Testis (tissue), 2 donors: Measurements from ENCODE around the gene FRMD4B.

Experiments used
- CTCF ChIP-seq, 3 experiments: fragments of 450-650 bp in 2 of 3; fragments of 200-600 bp in 1 of 3; sonication (generic) in 1 of 3; IDR thresholded peaks; one replicate each; pipeline ENCODE4 v1.5.1; 2016 to 2019; ENCODE audit warnings: antibody characterized with exemption in 3 of 3, mild to moderate bottlenecking in 2 of 3, moderate library complexity in 1 of 3
- POLR2A ChIP-seq: fragments of 450-650 bp; IDR thresholded peaks from one replicate; pipeline ENCODE4 v1.6.1; 2017; ENCODE audit warnings: antibody characterized with exemption, mild to moderate bottlenecking, moderate library complexity

- TF ChIP-seq CTCF (IDR thresholded peaks at IDR 0.05) (no peak), POLR2A (no peak)
Measured at GRCh38 chr3:69339760-69340159, 46.1 kb downstream of the FRMD4B start.
